Mucosa of rectum (tissue), 2 donors: ENCODE measurements around the gene ESPN.
A peak's percentile ranks its signal among the peaks of the same experiment; 100 is the strongest.

ENCODE experiments used
- H3K27ac ChIP-seq, 2 donors: one replicate each; pipeline ENCODE4 v1.7.0; 2013; ENCODE audit warnings: inconsistent platforms in 2 of 2, low read depth in 2 of 2, low read length in 2 of 2
- H3K27me3 ChIP-seq, 2 donors: one replicate each; pipeline ENCODE4 v1.7.0; 2013; ENCODE audit warnings: low read length in 2 of 2; ENCODE audit not compliant: control insufficient read depth in 2 of 2, insufficient read depth in 2 of 2
- H3K36me3 ChIP-seq, 2 donors: one replicate each; pipeline ENCODE4 v1.7.0; 2013; ENCODE audit warnings: low read length in 2 of 2; ENCODE audit not compliant: control insufficient read depth in 2 of 2, insufficient read depth in 2 of 2
- H3K4me1 ChIP-seq, 2 donors: one replicate each; pipeline ENCODE4 v1.7.0; 2013; ENCODE audit warnings: low read length in 2 of 2, mild to moderate bottlenecking in 1 of 2; ENCODE audit not compliant: control insufficient read depth in 2 of 2, insufficient read depth in 2 of 2
- H3K4me3 ChIP-seq, 2 donors: one replicate each; pipeline ENCODE4 v1.7.0; 2013; ENCODE audit warnings: low read length in 2 of 2
- H3K9ac ChIP-seq, 2 donors: one replicate each; pipeline ENCODE4 v1.7.0; 2013; ENCODE audit warnings: low read length in 2 of 2, low read depth in 1 of 2, mild to moderate bottlenecking in 1 of 2
- H3K9me3 ChIP-seq, 2 donors: one replicate each; pipeline ENCODE4 v1.7.0; 2013; ENCODE audit warnings: low read length in 2 of 2; ENCODE audit not compliant: control insufficient read depth in 2 of 2
- donor health status: healthy.
- donor health status: Normal muscosa, but diverticular disease.

The ESPN gene

DNA sequence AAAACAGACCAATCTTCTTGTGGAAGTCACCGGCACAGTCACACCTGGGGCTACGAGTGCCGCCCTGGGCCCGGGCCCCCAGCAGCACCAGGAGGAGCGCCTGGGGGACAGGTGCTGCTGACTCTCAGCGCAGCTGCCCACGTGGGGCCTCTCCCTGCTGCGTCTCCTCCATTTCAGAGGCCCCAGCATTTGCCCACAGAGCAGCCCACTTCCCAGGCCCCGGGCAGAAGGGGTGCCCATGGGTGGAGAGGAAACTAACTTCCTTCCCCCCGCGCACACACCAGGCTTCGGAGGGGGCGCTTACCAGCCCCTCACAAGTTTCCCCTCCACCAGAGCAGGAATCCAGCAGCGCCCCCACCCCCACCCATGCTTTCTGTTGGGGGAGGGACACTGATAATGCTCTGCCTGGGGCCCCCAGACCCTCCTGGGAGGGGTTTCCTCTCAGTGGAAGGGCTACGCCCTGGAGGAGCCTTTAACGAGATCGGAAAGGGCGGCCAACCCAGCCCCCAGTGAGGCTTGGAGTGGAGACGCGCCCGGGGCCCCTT is 41.0 kb downstream of the ESPN start:
- Histone ChIP-seq H3K4me1 (peaks cover 2 to 12% of the 10 kb centered on the region in 2 donors), H3K4me3 (peak overlapping the region; percentile 37 to 61), H3K27ac (peak overlapping the region; percentile 56 to 63), H3K36me3 (peaks cover 23 to 25% of the 10 kb centered on the region in 2 donors), H3K27me3 (no peaks in the 10 kb centered on the region), H3K9me3 (no peaks in the 10 kb centered on the region), H3K9ac (peak overlapping the region; percentile 14 to 77)

DNA sequence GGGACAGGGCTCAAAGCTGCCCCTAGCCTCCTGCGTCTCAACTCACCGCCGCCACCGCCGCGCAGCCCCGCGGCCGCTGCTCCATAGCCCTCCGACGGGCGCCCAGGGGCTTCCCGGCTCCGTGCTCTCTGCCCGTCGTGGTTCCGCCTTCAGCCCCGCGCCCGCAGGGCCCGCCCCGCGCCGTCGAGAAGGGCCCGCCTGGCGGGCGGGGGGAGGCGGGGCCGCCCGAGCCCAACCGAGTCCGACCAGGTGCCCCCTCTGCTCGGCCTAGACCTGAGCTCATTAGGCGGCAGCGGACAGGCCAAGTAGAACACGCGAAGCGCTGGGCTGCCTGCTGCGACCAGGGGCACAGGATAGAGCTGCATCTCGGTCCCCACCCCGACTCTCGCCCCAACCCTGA is 41.4 kb downstream of the ESPN start, which contains the start of gene TNFRSF25:
TSS of gene TNFRSF25 (minus strand) at position 151 of the 400 bp plus-strand sequence. CDS start at position 85, 66 bp downstream.
- Histone ChIP-seq H3K36me3 (peaks cover 20 to 25% of the 10 kb centered on the region in 2 donors), H3K4me1 (peaks cover 2 to 13% of the 10 kb centered on the region in 2 donors), H3K4me3 (peak within 1 kb of the TSS; percentile 37 to 61), H3K27ac (peak within 1 kb of the TSS; percentile 56 to 63), H3K9ac (peak within 1 kb of the TSS; percentile 14 to 77), H3K9me3 (no peaks in the 10 kb centered on the region), H3K27me3 (no peaks in the 10 kb centered on the region)

DNA sequence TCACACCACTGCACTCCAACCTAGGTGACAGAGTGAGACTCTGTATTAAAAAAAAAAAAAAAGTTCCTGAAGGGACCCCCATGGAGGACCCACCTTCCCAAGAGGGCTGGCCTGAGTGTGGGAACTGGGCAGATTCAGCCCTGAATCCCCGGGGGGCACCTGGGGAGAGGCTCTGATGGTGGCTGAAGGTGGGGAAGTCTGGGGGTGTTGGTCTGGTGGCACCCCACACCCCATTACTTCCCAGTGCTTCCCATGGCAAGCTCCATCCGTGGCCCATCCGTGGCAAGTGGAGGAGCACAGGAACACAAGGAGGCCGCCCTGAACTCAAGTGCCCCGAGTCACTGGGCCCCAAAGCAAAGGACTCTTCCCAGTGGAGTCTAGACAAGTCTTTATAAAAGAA is 42.2 kb downstream of the ESPN start:
- H3K27me3 ChIP-seq: no peaks in the 10 kb centered on the region
- H3K4me3 ChIP-seq: no peak overlapping the region
- H3K9ac ChIP-seq: no peak overlapping the region
- H3K4me1 ChIP-seq: peaks cover 4 to 17% of the 10 kb centered on the region in 2 donors
- H3K36me3 ChIP-seq: peaks cover 20% of the 10 kb centered on the region in 2 donors
- H3K9me3 ChIP-seq: no peaks in the 10 kb centered on the region
- no peak overlapping the region for H3K27ac ChIP-seq

DNA sequence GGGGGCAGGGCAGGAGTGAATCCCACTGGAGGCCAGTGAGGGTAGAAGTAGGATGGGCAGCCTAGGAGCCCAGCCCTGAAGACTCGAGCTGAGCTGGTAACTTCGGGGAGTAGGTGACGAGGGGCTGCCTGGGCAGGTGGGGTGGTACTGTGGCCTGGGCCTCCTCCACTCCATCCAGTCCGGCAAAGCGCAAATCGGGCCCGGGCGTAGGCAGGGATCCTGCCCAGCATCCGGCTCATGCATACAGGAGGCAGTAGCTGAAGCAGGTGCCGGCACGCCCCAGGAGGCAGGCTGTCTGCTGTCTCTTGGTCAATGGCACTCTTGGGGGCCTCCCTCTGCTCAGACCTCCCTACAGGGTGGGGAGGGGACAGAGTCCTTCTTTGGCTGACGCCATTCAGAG is 42.6 kb downstream of the ESPN start:
- H3K36me3 ChIP-seq: peaks cover 16 to 18% of the 10 kb centered on the region in 2 donors
- no peak overlapping the region for H3K27ac ChIP-seq
- H3K9me3 ChIP-seq: no peaks in the 10 kb centered on the region
- H3K4me1 ChIP-seq: peaks cover 7 to 21% of the 10 kb centered on the region in 2 donors
- no peak overlapping the region for H3K9ac ChIP-seq
- H3K4me3 ChIP-seq: no peak overlapping the region
- no peaks in the 10 kb centered on the region for H3K27me3 ChIP-seq

DNA sequence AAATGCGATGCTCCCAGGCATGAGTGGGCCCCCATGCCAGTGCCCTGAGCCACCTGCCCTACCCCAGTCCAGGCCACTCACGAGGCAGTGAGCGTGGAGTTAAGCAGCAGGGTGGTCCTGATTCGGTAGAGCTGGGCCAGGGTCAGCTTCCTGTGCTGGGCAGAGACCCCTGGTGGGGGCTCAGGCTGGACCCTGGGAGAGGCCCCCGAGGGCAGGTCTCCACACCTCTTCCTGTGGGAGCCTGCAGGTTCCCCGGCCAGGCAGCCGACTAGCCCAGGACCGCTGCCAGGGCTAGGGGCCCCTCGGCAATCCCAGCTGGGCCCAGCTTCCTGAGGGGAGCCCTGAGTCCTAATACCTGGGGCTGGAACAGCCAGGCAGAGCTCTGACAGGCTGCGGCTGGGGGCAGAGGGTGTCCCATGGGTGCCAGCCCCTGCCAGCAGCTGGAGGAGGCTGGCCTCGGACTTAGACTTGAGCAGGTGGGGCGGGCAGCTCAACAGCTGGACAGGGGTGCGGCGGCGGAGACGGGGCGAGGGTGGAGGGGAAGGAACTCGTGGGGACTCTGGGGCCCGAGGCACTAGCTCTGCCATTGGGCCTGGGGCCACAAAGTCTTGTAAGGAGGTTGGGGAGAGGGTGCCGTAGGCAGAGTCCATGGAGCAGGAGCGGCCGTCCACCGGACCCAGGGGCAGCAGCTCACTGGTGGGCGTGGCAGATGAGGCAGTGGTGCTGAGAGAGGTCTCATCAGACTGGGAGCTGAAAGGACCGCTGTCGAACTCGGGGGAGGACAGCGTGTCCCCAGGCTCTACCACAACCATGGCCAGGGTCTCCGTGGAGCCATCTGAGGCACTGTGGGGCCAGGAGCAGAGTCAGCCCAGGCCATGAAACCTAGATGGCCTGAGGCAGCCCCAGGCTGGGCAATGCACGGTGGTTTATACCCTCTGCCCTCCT is 43.4 kb downstream of the ESPN start:
- Histone ChIP-seq H3K9me3 (no peaks in the 10 kb centered on the region), H3K27ac (no peak overlapping the region), H3K27me3 (no peaks in the 10 kb centered on the region), H3K4me1 (peaks cover 15 to 28% of the 10 kb centered on the region in 2 donors), H3K9ac (no peak overlapping the region), H3K4me3 (no peak overlapping the region), H3K36me3 (peaks cover 11% of the 10 kb centered on the region in 2 donors)

DNA sequence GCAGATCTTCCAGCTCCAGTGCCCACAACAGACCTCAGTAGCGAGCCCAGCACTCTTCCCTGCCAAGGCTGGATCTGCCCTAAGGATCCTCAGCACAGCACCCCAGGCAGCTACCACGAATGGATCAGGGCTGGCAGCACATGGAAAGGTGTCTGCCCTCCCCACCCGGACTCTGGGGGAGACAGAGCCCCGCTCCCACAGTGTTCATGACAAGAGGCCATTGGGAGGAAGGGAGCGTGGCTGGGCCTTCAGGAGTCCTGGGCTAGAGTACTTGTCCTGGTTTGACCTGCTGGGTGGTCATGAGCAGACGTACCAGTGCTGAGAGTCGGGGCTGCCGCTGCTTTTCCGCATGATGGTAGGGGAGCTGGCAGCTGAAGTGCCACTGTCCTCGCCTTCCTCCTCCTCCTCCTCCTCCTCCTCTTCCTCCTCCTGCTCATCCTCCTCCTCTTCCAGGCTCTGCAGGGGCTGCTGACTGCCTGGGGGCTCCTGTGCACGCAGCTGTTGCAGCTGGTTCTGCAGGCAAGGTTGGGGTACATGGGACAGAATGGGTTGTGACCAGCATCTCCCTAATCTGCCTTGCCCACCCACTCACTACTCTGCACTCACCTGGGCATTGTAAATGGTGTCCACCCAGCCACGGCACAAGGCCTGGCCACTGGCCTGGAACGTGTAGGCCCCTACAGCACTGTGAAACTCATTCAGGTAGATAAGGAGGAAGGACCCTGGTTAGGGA is 44.3 kb downstream of the ESPN start:
- H3K4me3 ChIP-seq: no peak overlapping the region
- no peaks in the 10 kb centered on the region for H3K27me3 ChIP-seq
- no peak overlapping the region for H3K27ac ChIP-seq
- H3K9me3 ChIP-seq: no peaks in the 10 kb centered on the region
- peaks cover 11% of the 10 kb centered on the region in 2 donors for H3K36me3 ChIP-seq
- H3K9ac ChIP-seq: no peak overlapping the region
- H3K4me1 ChIP-seq: peaks cover 18 to 32% of the 10 kb centered on the region in 2 donors

DNA sequence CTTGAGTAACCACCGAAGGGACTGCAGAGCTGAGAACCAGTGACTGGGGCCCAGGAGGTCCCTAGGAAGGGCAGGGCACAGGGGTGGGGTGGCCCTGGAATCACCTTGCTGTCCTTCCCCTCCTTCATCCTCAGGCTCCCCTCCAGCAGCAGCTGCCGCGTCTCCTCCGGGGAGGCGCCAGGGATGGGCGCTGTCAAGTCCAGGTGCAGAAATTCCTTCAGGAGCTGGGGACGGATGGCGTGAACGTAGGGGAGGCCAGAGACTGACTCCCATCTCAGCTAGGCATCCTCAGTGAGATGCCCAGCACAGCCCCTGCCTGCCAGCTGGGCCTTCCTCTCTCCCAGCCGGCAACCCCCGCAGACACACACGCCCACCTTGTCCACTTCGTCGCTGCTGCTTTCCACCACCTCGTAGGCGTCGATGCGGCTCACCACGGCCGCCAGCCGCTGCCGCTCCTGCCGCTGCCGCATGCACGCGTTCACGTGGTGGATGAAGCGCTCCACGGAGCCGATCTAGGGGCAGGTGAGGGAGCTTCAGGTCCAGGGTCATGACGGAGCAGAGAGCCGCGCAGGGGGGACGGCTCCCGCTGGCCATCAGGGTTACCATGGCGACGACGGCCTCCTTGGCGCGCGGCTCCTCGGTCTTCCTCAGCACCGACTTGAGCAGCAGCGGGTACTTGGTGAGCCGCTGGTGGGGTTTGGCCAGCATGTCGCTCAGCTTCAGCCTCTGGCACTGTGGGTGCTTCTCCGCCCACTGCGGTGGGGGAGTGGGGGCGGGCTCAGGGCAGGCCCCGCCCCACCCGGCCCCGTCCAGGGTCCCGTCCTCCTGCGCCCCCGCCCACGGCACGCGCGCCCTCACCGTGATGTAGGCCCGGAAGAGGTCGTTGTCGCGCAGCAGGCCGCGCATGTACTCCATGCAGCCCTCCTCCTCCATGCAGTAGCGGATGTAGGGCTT is 45.8 kb downstream of the ESPN start:
- peaks cover 9 to 11% of the 10 kb centered on the region in 2 donors for H3K36me3 ChIP-seq
- H3K4me3 ChIP-seq: no peak overlapping the region
- H3K27ac ChIP-seq: peak overlapping the region in 1 of 2 donors; percentile 99
- no peak overlapping the region for H3K9ac ChIP-seq
- H3K27me3 ChIP-seq: no peaks in the 10 kb centered on the region
- H3K4me1 ChIP-seq: peaks cover 20 to 28% of the 10 kb centered on the region in 2 donors
- no peaks in the 10 kb centered on the region for H3K9me3 ChIP-seq

DNA sequence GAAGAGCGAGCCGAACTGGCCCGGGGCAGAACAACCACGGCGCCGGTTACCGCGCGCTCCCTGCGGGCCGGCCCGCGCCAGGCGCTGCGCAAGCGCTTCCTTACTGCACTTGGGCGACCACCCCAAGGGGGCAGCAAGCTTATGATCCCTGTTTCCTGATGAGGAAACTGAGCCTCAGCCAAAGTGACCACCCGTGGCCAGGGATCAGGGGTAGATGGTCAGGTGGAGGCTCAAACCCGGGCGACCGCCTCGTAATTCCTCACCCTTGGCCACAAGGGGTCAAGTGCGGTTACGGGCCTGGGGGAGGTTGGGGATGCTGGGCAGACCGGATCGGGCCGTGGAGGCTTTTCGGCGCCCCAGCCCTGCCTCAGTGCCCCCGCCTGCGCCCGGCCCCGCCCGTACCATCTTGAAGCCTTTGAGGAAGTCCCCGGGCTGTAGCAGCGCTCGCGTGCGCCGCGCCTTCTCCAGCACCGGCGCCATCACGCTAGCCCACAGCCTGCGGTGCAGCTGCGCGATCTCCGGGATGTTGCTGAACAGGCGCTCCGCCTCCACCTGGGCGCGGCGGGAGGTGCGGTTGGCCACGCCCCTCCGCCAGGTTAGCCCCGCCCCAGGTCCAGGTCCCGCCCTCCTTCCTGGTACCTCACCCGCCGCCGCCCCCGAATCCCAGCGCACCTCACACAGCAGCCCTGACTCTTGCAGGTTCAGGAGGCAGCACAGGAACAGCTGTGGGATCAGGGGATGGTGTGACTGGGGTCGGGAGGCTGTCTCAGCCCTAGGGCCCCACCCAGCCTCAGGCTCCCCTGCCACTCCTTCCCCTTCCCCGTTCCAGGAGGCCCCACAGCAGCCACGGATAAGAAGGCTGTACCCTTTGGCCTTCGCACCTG is 46.8 kb downstream of the ESPN start:
- Histone ChIP-seq H3K27ac (peak overlapping the region; percentile 99 to 100), H3K4me1 (peaks cover 27 to 37% of the 10 kb centered on the region in 2 donors), H3K9me3 (no peaks in the 10 kb centered on the region), H3K9ac (peak overlapping the region; percentile 70 to 89), H3K4me3 (peak overlapping the region; percentile 50 to 62), H3K27me3 (no peaks in the 10 kb centered on the region), H3K36me3 (peaks cover 9 to 11% of the 10 kb centered on the region in 2 donors)
